H9 (cell line): ENCODE results near the gene DMTF1. TPM values are rescaled to one million over a fixed set of nuclear protein-coding genes. Genes with fewer than 3 reads are reported as not detected.
"Not testable (repeated sequence)": the region's sequence is repeated elsewhere in the genome, so short reads cannot be mapped to it uniquely, and the experiment has no call there.

ENCODE experiments used
- DNase-seq: peaks from one replicate; pipeline ENCODE4 v3.0.0-alpha.2; 2017
- H2AFZ ChIP-seq: one replicate; pipeline ENCODE4 v1.6.1; 2013; ENCODE audit warnings: mild to moderate bottlenecking, low read length, control low read depth, moderate library complexity
- H2AK5ac ChIP-seq: 2 replicates; pipeline ENCODE4 v1.6.1; 2013; ENCODE audit warnings: low read length, control low read depth, mixed read lengths; ENCODE audit not compliant: insufficient read length
- H2BK120ac ChIP-seq: one replicate; pipeline ENCODE4 v1.6.1; 2013; ENCODE audit warnings: low read depth, mild to moderate bottlenecking, low read length, control low read depth, inconsistent platforms; ENCODE audit not compliant: poor library complexity, severe bottlenecking
- H2BK12ac ChIP-seq: 2 replicates; pipeline ENCODE4 v1.6.1; 2013; ENCODE audit warnings: low read length, control low read depth, mixed read lengths, low read depth; ENCODE audit not compliant: insufficient read length
- H2BK15ac ChIP-seq: 2 replicates; pipeline ENCODE4 v1.6.1; 2013; ENCODE audit warnings: low read depth, low read length, control low read depth
- H2BK20ac ChIP-seq: one replicate; pipeline ENCODE4 v1.6.1; 2013; ENCODE audit warnings: low read depth, mild to moderate bottlenecking, low read length, control low read depth, inconsistent platforms; ENCODE audit not compliant: poor library complexity, severe bottlenecking
- H2BK5ac ChIP-seq: 2 replicates; pipeline ENCODE4 v1.6.1; 2013; ENCODE audit warnings: low read length, control low read depth, mixed read lengths; ENCODE audit not compliant: insufficient read length
- H3K14ac ChIP-seq: 2 replicates; pipeline ENCODE4 v1.6.1; 2013; ENCODE audit warnings: low read length, control low read depth; ENCODE audit not compliant: insufficient read depth
- H3K18ac ChIP-seq: 2 replicates; pipeline ENCODE4 v1.6.1; 2013; ENCODE audit warnings: low read depth, mild to moderate bottlenecking, mixed read lengths, low read length, control low read depth; ENCODE audit not compliant: insufficient read length
- H3K23ac ChIP-seq: 2 replicates; pipeline ENCODE4 v1.6.1; 2013; ENCODE audit warnings: low read length, control low read depth, mixed read lengths, low read depth; ENCODE audit not compliant: insufficient read length
- H3K23me2 ChIP-seq: 2 replicates; pipeline ENCODE4 v1.6.1; 2013; ENCODE audit warnings: low read depth, mild to moderate bottlenecking, mixed read lengths, low read length, control low read depth; ENCODE audit not compliant: insufficient read length, poor library complexity, severe bottlenecking
- H3K27ac ChIP-seq: 2 replicates; pipeline ENCODE4 v1.5.1; 2013; ENCODE audit warnings: low read length, control low read depth, mixed read lengths, low read depth; ENCODE audit not compliant: insufficient read length
- H3K27me3 ChIP-seq: 2 replicates; pipeline ENCODE4 v1.6.1; 2013; ENCODE audit warnings: low read length, control low read depth, inconsistent platforms; ENCODE audit not compliant: insufficient read depth
- H3K4ac ChIP-seq: 2 replicates; pipeline ENCODE4 v1.6.1; 2013; ENCODE audit warnings: low read depth, mild to moderate bottlenecking, control low read depth, inconsistent platforms, low read length, moderate library complexity
- H3K4me1 ChIP-seq: 2 replicates; pipeline ENCODE4 v1.6.1; 2013; ENCODE audit warnings: low read length, control low read depth, inconsistent platforms; ENCODE audit not compliant: insufficient read depth
- H3K4me2 ChIP-seq: 2 replicates; pipeline ENCODE4 v1.6.1; 2013; ENCODE audit warnings: low read length, control low read depth, mixed read lengths; ENCODE audit not compliant: insufficient read length, insufficient read depth
- H3K56ac ChIP-seq: 2 replicates; pipeline ENCODE4 v1.6.1; 2013; ENCODE audit warnings: low read depth, mild to moderate bottlenecking, mixed read lengths, low read length, control low read depth; ENCODE audit not compliant: insufficient read length
- H3K79me1 ChIP-seq: 2 replicates; pipeline ENCODE4 v1.6.1; 2013; ENCODE audit warnings: low read depth, mild to moderate bottlenecking, moderate library complexity, low read length, control low read depth, inconsistent platforms; ENCODE audit not compliant: insufficient read depth, poor library complexity, severe bottlenecking
- H3K79me2 ChIP-seq: 2 replicates; pipeline ENCODE4 v1.6.1; 2013; ENCODE audit warnings: low read length, control low read depth, inconsistent platforms; ENCODE audit not compliant: insufficient read depth
- H3K9ac ChIP-seq: 2 replicates; pipeline ENCODE4 v1.6.1; 2013; ENCODE audit warnings: low read length, control low read depth, mixed read lengths; ENCODE audit not compliant: insufficient read length; ENCODE audit errors: extremely low read depth
- H3K9me3 ChIP-seq: one replicate; pipeline ENCODE4 v1.6.1; 2013; ENCODE audit warnings: low read depth, low read length, inconsistent platforms; ENCODE audit not compliant: control insufficient read depth
- H3T11ph ChIP-seq: one replicate; pipeline ENCODE4 v1.6.1; 2013; ENCODE audit warnings: mild to moderate bottlenecking, low read length, control low read depth, inconsistent platforms
- H4K20me1 ChIP-seq: one replicate; pipeline ENCODE4 v1.6.1; 2013; ENCODE audit not compliant: control insufficient read depth, insufficient read length, insufficient read depth
- H4K5ac ChIP-seq: 2 replicates; pipeline ENCODE4 v1.6.1; 2013; ENCODE audit warnings: low read depth, mild to moderate bottlenecking, mixed read lengths, low read length, control low read depth; ENCODE audit not compliant: insufficient read length
- H4K8ac ChIP-seq: replicated peaks from 2 replicates; pipeline ENCODE4 v1.6.1; 2013; ENCODE audit warnings: low read length, control low read depth, mixed read lengths, low read depth; ENCODE audit not compliant: insufficient read length
- H4K91ac ChIP-seq: 2 replicates; pipeline ENCODE4 v1.6.1; 2013; ENCODE audit warnings: low read depth, mild to moderate bottlenecking, moderate library complexity, mixed read lengths, low read length, control low read depth; ENCODE audit not compliant: insufficient read length
- H3K27ac Mint-ChIP-seq, 3 experiments: 2 replicates in 2 of 3; 3 replicates in 1 of 3; pipeline ENCODE4 v1.8.0; 2020 to 2021; ENCODE audit warnings: mixed read lengths in 3 of 3, mild to moderate bottlenecking in 1 of 3, moderate library complexity in 1 of 3
- H3K27me3 Mint-ChIP-seq: 2 replicates; pipeline ENCODE4 v1.8.0; 2021; ENCODE audit warnings: low read depth, mild to moderate bottlenecking, moderate library complexity, mixed read lengths
- H3K36me3 Mint-ChIP-seq, 3 experiments: 2 replicates in 2 of 3; 3 replicates in 1 of 3; pipeline ENCODE4 v1.8.0; 2020 to 2021; ENCODE audit warnings: low read depth in 3 of 3, mixed read lengths in 3 of 3; ENCODE audit not compliant: insufficient read depth in 1 of 3
- H3K4me1 Mint-ChIP-seq, 2 experiments: 2 replicates each; pipeline ENCODE4 v1.8.0; 2020; ENCODE audit warnings: mixed read lengths in 2 of 2
- H3K4me3 Mint-ChIP-seq, 2 experiments: 2 replicates in 1 of 2; 3 replicates in 1 of 2; pipeline ENCODE4 v1.8.0; 2020 to 2021; ENCODE audit warnings: mild to moderate bottlenecking in 2 of 2, mixed read lengths in 2 of 2, moderate library complexity in 1 of 2
- H3K9me3 Mint-ChIP-seq, 2 experiments: 2 replicates in 1 of 2; 3 replicates in 1 of 2; pipeline ENCODE4 v1.8.0; 2020; ENCODE audit warnings: mild to moderate bottlenecking in 2 of 2, mixed read lengths in 2 of 2, moderate library complexity in 1 of 2
- whole genome bisulfite sequencing: extraction: QIAGEN DNeasy Blood & Tissue Kit; methylation state at CpG from one replicate; pipeline ENCODE4 v1.1.7; 2013; ENCODE audit warnings: missing lambda C conversion rate, low lambda C conversion rate, mixed read lengths; ENCODE audit not compliant: insufficient read length; ENCODE audit errors: extremely low coverage; 5-methylcytosine and 5-hydroxymethylcytosine counted together
- total RNA-seq: library from RNA; stranded (reverse); gene quantifications from 2 replicates; pipeline ENCODE4 v1.2.1, GENCODE V29; 2021
- TF ChIP-seq, protein P1 (sequence below): fragments of 200-600 bp; sonication (generic); conservative IDR thresholded peaks from 3 replicates; pipeline ENCODE4 v1.8.0; 2021; ENCODE audit warnings: antibody characterized with exemption, mild to moderate bottlenecking

The DMTF1 gene
- total RNA-seq, 1 experiment from 2014 or later, result 111 TPM

DNA sequence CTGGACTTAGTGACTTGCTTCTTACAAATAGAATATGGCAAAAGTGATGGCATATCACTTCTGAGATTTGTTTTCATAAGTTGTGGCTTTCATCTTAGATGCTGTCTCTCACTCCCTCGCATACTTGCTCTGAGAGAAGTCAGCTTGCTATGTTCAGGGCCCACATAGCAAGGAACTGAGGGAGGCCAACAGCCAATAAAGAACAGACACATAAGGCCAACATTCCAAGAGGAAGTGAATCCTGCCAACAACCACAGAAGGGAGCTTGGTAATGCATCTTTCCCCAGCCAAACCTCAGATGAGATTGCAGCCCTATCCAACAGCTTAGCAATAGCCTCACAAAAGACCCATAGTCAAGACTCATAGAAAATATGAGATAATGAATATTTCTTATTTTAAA lies 39.2 kb upstream of the DMTF1 start:
- Mint-ChIP-seq H3K4me1 (no peaks in the 10 kb centered on the region), H3K4me3 (no peak overlapping the region), H3K27ac (no peak overlapping the region), H3K36me3 (peaks cover 7 to 8% (median 8%) of the 10 kb centered on the region in 3 experiments; a peak in 5 of 7 replicates), H3K9me3 (peaks cover 13 to 20% of the 10 kb centered on the region in 2 experiments), H3K27me3 (no peaks in the 10 kb centered on the region)
- H3K18ac ChIP-seq, result no peak overlapping the region
- H3T11ph ChIP-seq, result no peak overlapping the region
- TF ChIP-seq, protein P1, sequence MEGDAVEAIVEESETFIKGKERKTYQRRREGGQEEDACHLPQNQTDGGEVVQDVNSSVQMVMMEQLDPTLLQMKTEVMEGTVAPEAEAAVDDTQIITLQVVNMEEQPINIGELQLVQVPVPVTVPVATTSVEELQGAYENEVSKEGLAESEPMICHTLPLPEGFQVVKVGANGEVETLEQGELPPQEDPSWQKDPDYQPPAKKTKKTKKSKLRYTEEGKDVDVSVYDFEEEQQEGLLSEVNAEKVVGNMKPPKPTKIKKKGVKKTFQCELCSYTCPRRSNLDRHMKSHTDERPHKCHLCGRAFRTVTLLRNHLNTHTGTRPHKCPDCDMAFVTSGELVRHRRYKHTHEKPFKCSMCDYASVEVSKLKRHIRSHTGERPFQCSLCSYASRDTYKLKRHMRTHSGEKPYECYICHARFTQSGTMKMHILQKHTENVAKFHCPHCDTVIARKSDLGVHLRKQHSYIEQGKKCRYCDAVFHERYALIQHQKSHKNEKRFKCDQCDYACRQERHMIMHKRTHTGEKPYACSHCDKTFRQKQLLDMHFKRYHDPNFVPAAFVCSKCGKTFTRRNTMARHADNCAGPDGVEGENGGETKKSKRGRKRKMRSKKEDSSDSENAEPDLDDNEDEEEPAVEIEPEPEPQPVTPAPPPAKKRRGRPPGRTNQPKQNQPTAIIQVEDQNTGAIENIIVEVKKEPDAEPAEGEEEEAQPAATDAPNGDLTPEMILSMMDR, result no peak
- no peak overlapping the region for H3K4ac ChIP-seq
- no peak overlapping the region for H2BK15ac ChIP-seq
- H4K8ac ChIP-seq, result no peak overlapping the region
- H3K56ac ChIP-seq, result no peak overlapping the region
- no CpG with 5 or more reads among the region's 1 CpG for WGBS
- no peak overlapping the region for H2BK5ac ChIP-seq
- no peak overlapping the region for H3K4me2 ChIP-seq
- H2AFZ ChIP-seq, result no peak overlapping the region
- no peaks in the 10 kb centered on the region for H3K4me1 ChIP-seq
- H2BK120ac ChIP-seq, result no peak overlapping the region
- H3K27me3 ChIP-seq, result no peaks in the 10 kb centered on the region
- no peak overlapping the region for H2AK5ac ChIP-seq
- H3K9ac ChIP-seq, result no peak overlapping the region
- H2BK20ac ChIP-seq, result no peak overlapping the region
- no peak for DNase-seq
- no peaks in the 10 kb centered on the region for H3K79me1 ChIP-seq
- no peak overlapping the region for H4K91ac ChIP-seq
- H3K23ac ChIP-seq, result no peak overlapping the region
- no peak overlapping the region for H2BK12ac ChIP-seq
- H3K23me2 ChIP-seq, result no peaks in the 10 kb centered on the region
- H3K79me2 ChIP-seq, result no peaks in the 10 kb centered on the region
- H3K14ac ChIP-seq, result no peak overlapping the region
- no peaks in the 10 kb centered on the region for H3K9me3 ChIP-seq
- H4K20me1 ChIP-seq, result no peaks in the 10 kb centered on the region
- H3K27ac ChIP-seq, result no peak overlapping the region
- no peak overlapping the region for H4K5ac ChIP-seq

DNA sequence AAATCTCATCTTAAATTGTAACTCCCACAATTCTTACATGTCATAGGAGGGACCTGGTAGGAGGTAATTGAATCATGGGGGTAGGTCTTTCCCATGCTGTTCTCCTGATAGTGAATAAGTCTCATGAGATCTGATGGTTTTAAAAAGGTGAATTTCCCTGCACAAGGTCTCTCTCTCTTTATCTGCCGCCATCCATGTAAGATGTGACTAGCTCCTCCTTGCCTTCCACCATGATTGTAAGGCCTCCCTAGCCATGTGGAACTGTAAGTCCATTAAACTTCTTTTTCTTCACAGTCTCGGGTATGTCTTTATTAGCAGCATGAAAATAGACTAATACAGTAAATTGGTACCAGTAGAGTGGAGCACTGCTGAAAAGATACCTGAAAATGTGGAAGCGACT lies 38.3 kb upstream of the DMTF1 start:
- not testable (repeated sequence) for H3K9ac ChIP-seq

More for the DNA sequence above, 38.3 kb upstream of the DMTF1 start:
- H2AK5ac ChIP-seq, H4K8ac ChIP-seq, H3K56ac ChIP-seq, H3K18ac ChIP-seq, H3T11ph ChIP-seq, H3K23me2 ChIP-seq, H4K91ac ChIP-seq, H3K23ac ChIP-seq, H2BK120ac ChIP-seq, H3K4me3 Mint-ChIP-seq, H2BK12ac ChIP-seq, H3K27me3 Mint-ChIP-seq, H3K4me2 ChIP-seq, H4K20me1 ChIP-seq, H3K4ac ChIP-seq, DNase-seq, H2BK20ac ChIP-seq, H2AFZ ChIP-seq, H3K9me3 ChIP-seq, H3K4me1 ChIP-seq, H3K27ac ChIP-seq, H3K4me1 Mint-ChIP-seq, H3K79me1 ChIP-seq, H2BK15ac ChIP-seq, H3K27ac Mint-ChIP-seq, H3K27me3 ChIP-seq, H2BK5ac ChIP-seq, H3K36me3 Mint-ChIP-seq, H3K79me2 ChIP-seq, H3K14ac ChIP-seq, H4K5ac ChIP-seq: not testable (repeated sequence)
- H3K9me3 Mint-ChIP-seq, result peaks cover 13 to 20% of the 10 kb centered on the region in 2 experiments
- no CpG with 5 or more reads among the region's 3 CpGs for whole genome bisulfite sequencing
